HL-60 (cell line): ENCODE data around the gene SIX6.

Source experiments
- GABPA ChIP-seq: IDR thresholded peaks from 2 replicates; pipeline ENCODE4 v1.6.1; 2012; ENCODE audit warnings: low read depth
- POLR2AphosphoS5 ChIP-seq: IDR thresholded peaks from 2 replicates; pipeline ENCODE4 v1.6.1; 2012; ENCODE audit warnings: low read depth
- SPI1 ChIP-seq: IDR thresholded peaks from 2 replicates; pipeline ENCODE4 v1.6.1; 2012; ENCODE audit warnings: low read depth, mild to moderate bottlenecking, borderline replicate concordance
- TF ChIP-seq, protein P1 (sequence below): IDR thresholded peaks from one replicate; pipeline ENCODE4 v1.5.1; 2011; ENCODE audit warnings: low read length, control low read depth, inconsistent platforms; ENCODE audit not compliant: insufficient read depth
- TF ChIP-seq, protein P2 (sequence below): IDR thresholded peaks from 2 replicates; pipeline ENCODE4 v1.6.1; 2012; ENCODE audit warnings: low read depth; ENCODE audit not compliant: insufficient replicate concordance

GRCh38 chr14:60505448-60505847 lies 3.5 kb upstream of the SIX6 start:
- TF ChIP-seq POLR2AphosphoS5 = no peak
- TF ChIP-seq, protein P1, sequence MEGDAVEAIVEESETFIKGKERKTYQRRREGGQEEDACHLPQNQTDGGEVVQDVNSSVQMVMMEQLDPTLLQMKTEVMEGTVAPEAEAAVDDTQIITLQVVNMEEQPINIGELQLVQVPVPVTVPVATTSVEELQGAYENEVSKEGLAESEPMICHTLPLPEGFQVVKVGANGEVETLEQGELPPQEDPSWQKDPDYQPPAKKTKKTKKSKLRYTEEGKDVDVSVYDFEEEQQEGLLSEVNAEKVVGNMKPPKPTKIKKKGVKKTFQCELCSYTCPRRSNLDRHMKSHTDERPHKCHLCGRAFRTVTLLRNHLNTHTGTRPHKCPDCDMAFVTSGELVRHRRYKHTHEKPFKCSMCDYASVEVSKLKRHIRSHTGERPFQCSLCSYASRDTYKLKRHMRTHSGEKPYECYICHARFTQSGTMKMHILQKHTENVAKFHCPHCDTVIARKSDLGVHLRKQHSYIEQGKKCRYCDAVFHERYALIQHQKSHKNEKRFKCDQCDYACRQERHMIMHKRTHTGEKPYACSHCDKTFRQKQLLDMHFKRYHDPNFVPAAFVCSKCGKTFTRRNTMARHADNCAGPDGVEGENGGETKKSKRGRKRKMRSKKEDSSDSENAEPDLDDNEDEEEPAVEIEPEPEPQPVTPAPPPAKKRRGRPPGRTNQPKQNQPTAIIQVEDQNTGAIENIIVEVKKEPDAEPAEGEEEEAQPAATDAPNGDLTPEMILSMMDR = no peak
- TF ChIP-seq GABPA = no peak
- TF ChIP-seq, protein P2, sequence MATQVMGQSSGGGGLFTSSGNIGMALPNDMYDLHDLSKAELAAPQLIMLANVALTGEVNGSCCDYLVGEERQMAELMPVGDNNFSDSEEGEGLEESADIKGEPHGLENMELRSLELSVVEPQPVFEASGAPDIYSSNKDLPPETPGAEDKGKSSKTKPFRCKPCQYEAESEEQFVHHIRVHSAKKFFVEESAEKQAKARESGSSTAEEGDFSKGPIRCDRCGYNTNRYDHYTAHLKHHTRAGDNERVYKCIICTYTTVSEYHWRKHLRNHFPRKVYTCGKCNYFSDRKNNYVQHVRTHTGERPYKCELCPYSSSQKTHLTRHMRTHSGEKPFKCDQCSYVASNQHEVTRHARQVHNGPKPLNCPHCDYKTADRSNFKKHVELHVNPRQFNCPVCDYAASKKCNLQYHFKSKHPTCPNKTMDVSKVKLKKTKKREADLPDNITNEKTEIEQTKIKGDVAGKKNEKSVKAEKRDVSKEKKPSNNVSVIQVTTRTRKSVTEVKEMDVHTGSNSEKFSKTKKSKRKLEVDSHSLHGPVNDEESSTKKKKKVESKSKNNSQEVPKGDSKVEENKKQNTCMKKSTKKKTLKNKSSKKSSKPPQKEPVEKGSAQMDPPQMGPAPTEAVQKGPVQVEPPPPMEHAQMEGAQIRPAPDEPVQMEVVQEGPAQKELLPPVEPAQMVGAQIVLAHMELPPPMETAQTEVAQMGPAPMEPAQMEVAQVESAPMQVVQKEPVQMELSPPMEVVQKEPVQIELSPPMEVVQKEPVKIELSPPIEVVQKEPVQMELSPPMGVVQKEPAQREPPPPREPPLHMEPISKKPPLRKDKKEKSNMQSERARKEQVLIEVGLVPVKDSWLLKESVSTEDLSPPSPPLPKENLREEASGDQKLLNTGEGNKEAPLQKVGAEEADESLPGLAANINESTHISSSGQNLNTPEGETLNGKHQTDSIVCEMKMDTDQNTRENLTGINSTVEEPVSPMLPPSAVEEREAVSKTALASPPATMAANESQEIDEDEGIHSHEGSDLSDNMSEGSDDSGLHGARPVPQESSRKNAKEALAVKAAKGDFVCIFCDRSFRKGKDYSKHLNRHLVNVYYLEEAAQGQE = no peak
- TF ChIP-seq SPI1 = no peak
